CD4-positive, alpha-beta T cell treated with Interleukin-6 for 4 hours (primary cell): ENCODE measurements around the gene HYAL1.
A peak's percentile ranks its signal among the peaks of the same experiment; 100 is the strongest.

Experiments used
- DNase-seq: peaks from one replicate; pipeline ENCODE4 v3.0.0-alpha.2; 2020; ENCODE audit warnings: mixed read lengths

HYAL1 gene

GRCh38 chr3:50303013-50303815 is at the start of gene HYAL1:
Gene HYAL1, minus strand, starts transcription at chr3:50303574. Its CDS starts 618 bp downstream, at chr3:50302956.
- no peak for DNase-seq

- no peak for DNase-seq
These were observed 49.4 kb upstream of the HYAL1 start for GRCh38 chr3:50352781-50353180.

- no peak for DNase-seq
These were observed 47.9 kb upstream of the HYAL1 start for GRCh38 chr3:50351323-50351697.

GRCh38 chr3:50350527-50351322 is 47.4 kb upstream of the HYAL1 start, which contains the start of the genes CYB561D2 and NPRL2:
Gene CYB561D2, plus strand, starts transcription at chr3:50350862. Its CDS starts 572 bp downstream, at chr3:50351434.
Gene NPRL2, minus strand, starts transcription at chr3:50350775. Its CDS starts 123 bp downstream, at chr3:50350652.
- DNase-seq = peak; percentile 100

- DNase-seq = no peak
These were observed 46.8 kb upstream of the HYAL1 start for GRCh38 chr3:50350213-50350526.

GRCh38 chr3:50347187-50347813 is 43.9 kb upstream of the HYAL1 start:
- peak; percentile 82 for DNase-seq

- peak; percentile 84 for DNase-seq
These were observed 42.3 kb upstream of the HYAL1 start, which contains the start of gene ZMYND10 for GRCh38 chr3:50345586-50346234. Gene ZMYND10, minus strand, starts transcription at chr3:50345732. Its CDS starts 153 bp downstream, at chr3:50345579.

- DNase-seq = no peak
These were observed 41.6 kb upstream of the HYAL1 start for GRCh38 chr3:50345008-50345407.

- DNase-seq = no peak
These were observed 39.6 kb upstream of the HYAL1 start for GRCh38 chr3:50342813-50343633.

- DNase-seq = no peak
These were observed 38.7 kb upstream of the HYAL1 start for GRCh38 chr3:50341996-50342650.

GRCh38 chr3:50341537-50341936 is 38.2 kb upstream of the HYAL1 start:
- DNase-seq = no peak

GRCh38 chr3:50340448-50341329 is 37.3 kb upstream of the HYAL1 start, which contains the start of gene RASSF1:
Gene RASSF1, minus strand, starts transcription at chr3:50340836. Its CDS starts 31 bp downstream, at chr3:50340805.
- peak; percentile 63 for DNase-seq

GRCh38 chr3:50340147-50340447 is 36.7 kb upstream of the HYAL1 start:
- DNase-seq = no peak

- DNase-seq = no peak
These were observed 36.2 kb upstream of the HYAL1 start for GRCh38 chr3:50339485-50340146.

- no peak for DNase-seq
These were observed 35.6 kb upstream of the HYAL1 start for GRCh38 chr3:50338965-50339364.

GRCh38 chr3:50337175-50337861 is 33.9 kb upstream of the HYAL1 start:
- DNase-seq = peak; percentile 98

- DNase-seq = no peak
These were observed 33.2 kb upstream of the HYAL1 start for GRCh38 chr3:50336452-50337174.

- no peak for DNase-seq
These were observed 31.1 kb upstream of the HYAL1 start for GRCh38 chr3:50334339-50335075.
